Erythroblast (primary cell): Measurements from ENCODE around the gene KRT25.

Experiments used
- GATA1 ChIP-seq: IDR thresholded peaks from 2 replicates; pipeline ENCODE4 v1.6.1; 2011; ENCODE audit warnings: low read depth, mild to moderate bottlenecking, control low read depth, low read length, moderate library complexity
- POLR2A ChIP-seq: IDR thresholded peaks from 2 replicates; pipeline ENCODE4 v1.6.1; 2011; ENCODE audit warnings: mild to moderate bottlenecking, low read length

DNA sequence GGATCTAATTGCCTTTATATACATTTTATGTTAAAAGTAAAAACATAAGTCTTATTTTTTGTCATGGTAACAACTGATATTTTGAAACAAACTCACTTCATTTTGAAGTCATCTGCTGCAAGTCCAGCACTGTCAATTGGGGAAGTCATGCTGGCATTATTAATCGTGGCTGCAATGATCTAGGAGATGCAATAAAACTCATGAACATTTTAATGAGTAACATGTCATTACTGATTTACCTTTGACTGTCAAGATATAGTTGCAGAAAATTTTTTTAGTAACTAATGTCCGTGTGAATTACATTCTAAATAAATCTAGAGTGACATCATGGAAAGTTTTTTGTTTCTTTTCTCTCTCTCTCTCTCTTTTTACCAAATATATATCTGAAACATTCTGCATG lies 34.2 kb downstream of the KRT25 start:
- TF ChIP-seq POLR2A = no peak
- TF ChIP-seq GATA1 = no peak
